ENCODE data around the gene LRRC25.

DNA sequence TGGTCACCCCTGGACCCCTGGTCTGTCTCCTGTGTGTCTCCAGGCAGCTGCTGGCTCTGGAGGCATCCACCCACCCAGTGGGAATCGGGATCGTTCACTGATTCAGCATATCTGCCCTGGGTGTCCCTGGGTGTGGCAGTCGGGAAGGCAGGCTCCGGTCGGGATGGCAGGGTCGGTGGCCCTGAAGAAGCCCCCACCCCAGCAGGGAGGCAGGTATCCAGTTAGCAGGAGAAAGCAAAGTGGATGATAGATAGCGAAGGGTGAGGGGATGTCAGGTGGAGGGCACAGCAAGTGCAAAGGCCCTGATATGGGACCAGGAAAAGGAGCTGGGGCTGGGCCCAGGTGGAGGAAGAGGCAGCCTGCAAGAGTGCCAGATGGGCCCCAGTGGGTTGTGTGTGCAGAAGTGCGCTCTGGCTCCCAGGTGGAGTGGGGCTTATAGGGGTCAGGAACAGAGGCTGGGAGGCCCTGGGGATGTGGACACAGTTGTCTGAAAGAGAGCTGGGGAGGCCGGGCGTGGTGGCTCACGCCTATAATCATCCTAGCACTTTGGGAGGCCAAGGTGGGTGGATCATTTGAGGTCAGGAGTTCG, 24.0 kb upstream of the LRRC25 start:
- TF ChIP-seq CTCF (IDR thresholded peaks at IDR 0.05): no peak
- no peak for TF ChIP-seq POLR2A (IDR thresholded peaks at IDR 0.05)

Data from heart left ventricle (tissue), 13 donors.